ENCODE measurements around the gene PTH2.

DNA sequence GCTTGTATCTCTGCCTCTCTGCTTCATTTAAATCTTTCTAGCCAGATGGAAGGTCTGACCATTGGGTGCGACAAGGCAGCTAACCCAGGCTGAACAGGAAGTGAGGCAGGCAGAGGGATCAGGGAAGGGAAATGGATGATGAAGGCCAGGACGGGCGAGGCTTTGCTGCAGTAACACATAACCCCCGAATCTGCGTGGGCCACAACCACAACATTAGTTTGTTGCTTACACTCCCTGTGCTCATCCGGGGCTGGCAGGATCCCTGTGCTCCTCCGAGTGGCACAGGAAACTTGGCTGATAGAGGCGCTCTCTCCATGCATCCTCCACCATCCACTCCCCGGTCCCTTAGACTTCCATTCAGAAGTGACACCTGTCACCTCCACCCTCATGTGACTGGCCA, 49.7 kb upstream of the PTH2 start:
- TF ChIP-seq, protein P1, sequence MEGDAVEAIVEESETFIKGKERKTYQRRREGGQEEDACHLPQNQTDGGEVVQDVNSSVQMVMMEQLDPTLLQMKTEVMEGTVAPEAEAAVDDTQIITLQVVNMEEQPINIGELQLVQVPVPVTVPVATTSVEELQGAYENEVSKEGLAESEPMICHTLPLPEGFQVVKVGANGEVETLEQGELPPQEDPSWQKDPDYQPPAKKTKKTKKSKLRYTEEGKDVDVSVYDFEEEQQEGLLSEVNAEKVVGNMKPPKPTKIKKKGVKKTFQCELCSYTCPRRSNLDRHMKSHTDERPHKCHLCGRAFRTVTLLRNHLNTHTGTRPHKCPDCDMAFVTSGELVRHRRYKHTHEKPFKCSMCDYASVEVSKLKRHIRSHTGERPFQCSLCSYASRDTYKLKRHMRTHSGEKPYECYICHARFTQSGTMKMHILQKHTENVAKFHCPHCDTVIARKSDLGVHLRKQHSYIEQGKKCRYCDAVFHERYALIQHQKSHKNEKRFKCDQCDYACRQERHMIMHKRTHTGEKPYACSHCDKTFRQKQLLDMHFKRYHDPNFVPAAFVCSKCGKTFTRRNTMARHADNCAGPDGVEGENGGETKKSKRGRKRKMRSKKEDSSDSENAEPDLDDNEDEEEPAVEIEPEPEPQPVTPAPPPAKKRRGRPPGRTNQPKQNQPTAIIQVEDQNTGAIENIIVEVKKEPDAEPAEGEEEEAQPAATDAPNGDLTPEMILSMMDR (IDR thresholded peaks at IDR 0.05), result no peak
- no peak for TF ChIP-seq NFE2L1 (CRISPR knock-in tag; IDR thresholded peaks at IDR 0.05)
- no peak for TF ChIP-seq CREB1 (CRISPR knock-in tag; IDR thresholded peaks at IDR 0.05)
- no peak for TF ChIP-seq FOXK1 (CRISPR knock-in tag; IDR thresholded peaks at IDR 0.05)
- TF ChIP-seq, protein P2, sequence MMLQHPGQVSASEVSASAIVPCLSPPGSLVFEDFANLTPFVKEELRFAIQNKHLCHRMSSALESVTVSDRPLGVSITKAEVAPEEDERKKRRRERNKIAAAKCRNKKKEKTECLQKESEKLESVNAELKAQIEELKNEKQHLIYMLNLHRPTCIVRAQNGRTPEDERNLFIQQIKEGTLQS (CRISPR knock-in tag; conservative IDR thresholded peaks at IDR 0.05), result no peak
- TF ChIP-seq TCF7 (CRISPR knock-in tag; IDR thresholded peaks at IDR 0.05; ENCODE audit: low read depth), result no peak; the same call in 1 of the 2 replicates
- TF ChIP-seq CBFB (CRISPR knock-in tag; IDR thresholded peaks at IDR 0.05; ENCODE audit: low read depth), result no peak
- no peak for TF ChIP-seq ZNF121 (CRISPR knock-in tag; IDR thresholded peaks at IDR 0.05)
- no peak for TF ChIP-seq TP53 (CRISPR knock-in tag; IDR thresholded peaks at IDR 0.05)
- TF ChIP-seq, protein P3, sequence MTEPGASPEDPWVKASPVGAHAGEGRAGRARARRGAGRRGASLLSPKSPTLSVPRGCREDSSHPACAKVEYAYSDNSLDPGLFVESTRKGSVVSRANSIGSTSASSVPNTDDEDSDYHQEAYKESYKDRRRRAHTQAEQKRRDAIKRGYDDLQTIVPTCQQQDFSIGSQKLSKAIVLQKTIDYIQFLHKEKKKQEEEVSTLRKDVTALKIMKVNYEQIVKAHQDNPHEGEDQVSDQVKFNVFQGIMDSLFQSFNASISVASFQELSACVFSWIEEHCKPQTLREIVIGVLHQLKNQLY (CRISPR knock-in tag; IDR thresholded peaks at IDR 0.05), result no peak
